BE2C (cell line): ENCODE measurements around the gene ZFPM1.
"Not testable (repeated sequence)": the region's sequence is repeated elsewhere in the genome, so short reads cannot be mapped to it uniquely, and the experiment has no call there.

Experiments used
- DNase-seq: peaks from one replicate; pipeline ENCODE4 v3.0.0-alpha.2; 2020
- H3K27me3 ChIP-seq: fragments of 250-450 bp; sonication (Bioruptor Pico); 2 replicates; pipeline ENCODE4 v1.5.1; 2020; ENCODE audit warnings: mild to moderate bottlenecking
- H3K36me3 ChIP-seq: fragments of 250-450 bp; sonication (Bioruptor Pico); 2 replicates; pipeline ENCODE4 v1.5.1; 2020; ENCODE audit warnings: mild to moderate bottlenecking
- H3K4me1 ChIP-seq: fragments of 250-450 bp; sonication (Bioruptor Pico); 2 replicates; pipeline ENCODE4 v1.5.1; 2020
- H3K4me3 ChIP-seq: 2 replicates; pipeline ENCODE4 v1.5.1; 2011; ENCODE audit warnings: low read depth, low read length
- H3K9me3 ChIP-seq: fragments of 250-450 bp; sonication (Bioruptor Pico); 2 replicates; pipeline ENCODE4 v1.5.1; 2020
- TF ChIP-seq, protein P1 (sequence below): IDR thresholded peaks from 2 replicates; pipeline ENCODE4 v1.5.1; 2012; ENCODE audit warnings: mild to moderate bottlenecking, low read depth, low read length

Gene ZFPM1

DNA sequence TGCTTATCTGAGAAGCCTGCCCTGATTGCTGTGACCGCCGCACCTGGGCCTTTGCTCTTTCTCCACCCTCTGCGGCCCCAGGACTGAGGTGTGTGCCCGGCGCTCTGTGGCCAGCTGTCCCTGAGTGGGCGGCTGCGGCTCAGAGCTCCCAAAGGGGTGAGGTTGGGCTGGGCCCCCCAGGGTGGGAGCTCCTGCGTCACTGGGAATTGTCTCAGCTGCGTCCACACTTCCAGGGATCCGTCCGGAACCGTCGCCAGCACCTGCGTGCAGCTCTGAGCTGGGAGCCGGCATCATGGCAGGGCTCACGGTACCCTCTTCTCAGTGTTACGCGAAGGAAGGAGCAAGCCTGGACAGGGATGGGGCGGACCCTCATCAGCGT is 46.0 kb upstream of the ZFPM1 start:
- Histone ChIP-seq H3K27me3 (no peaks in the 10 kb centered on the region), H3K36me3 (no peaks in the 10 kb centered on the region), H3K4me1 (no peaks in the 10 kb centered on the region; the same call in 1 of the 2 replicates), H3K4me3 (no peak overlapping the region), H3K9me3 (no peaks in the 10 kb centered on the region)
- TF ChIP-seq, protein P1, sequence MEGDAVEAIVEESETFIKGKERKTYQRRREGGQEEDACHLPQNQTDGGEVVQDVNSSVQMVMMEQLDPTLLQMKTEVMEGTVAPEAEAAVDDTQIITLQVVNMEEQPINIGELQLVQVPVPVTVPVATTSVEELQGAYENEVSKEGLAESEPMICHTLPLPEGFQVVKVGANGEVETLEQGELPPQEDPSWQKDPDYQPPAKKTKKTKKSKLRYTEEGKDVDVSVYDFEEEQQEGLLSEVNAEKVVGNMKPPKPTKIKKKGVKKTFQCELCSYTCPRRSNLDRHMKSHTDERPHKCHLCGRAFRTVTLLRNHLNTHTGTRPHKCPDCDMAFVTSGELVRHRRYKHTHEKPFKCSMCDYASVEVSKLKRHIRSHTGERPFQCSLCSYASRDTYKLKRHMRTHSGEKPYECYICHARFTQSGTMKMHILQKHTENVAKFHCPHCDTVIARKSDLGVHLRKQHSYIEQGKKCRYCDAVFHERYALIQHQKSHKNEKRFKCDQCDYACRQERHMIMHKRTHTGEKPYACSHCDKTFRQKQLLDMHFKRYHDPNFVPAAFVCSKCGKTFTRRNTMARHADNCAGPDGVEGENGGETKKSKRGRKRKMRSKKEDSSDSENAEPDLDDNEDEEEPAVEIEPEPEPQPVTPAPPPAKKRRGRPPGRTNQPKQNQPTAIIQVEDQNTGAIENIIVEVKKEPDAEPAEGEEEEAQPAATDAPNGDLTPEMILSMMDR: no peak
- DNase-seq: no peak

DNA sequence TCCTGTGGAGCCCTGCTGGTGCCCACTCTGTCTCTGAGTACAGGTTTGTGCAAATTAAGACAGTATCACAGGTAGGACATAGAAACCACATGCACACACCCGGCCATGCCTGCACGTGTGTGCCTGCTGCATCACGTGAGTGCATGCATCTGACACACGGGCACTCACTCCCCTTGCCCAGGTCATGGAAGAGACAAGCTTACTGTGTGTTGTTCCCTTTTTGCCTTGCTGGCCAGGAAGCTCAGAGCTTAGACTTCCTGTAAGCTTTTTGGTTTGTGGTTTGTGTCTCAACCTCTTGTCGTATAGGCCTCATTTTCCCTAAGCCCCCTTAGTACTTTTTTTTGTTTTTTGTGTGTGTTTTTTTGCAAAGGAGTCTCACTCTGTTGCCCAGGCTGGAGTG is 45.3 kb upstream of the ZFPM1 start:
- no peaks in the 10 kb centered on the region for H3K27me3 ChIP-seq
- no peaks in the 10 kb centered on the region for H3K36me3 ChIP-seq
- no peak for DNase-seq

DNA sequence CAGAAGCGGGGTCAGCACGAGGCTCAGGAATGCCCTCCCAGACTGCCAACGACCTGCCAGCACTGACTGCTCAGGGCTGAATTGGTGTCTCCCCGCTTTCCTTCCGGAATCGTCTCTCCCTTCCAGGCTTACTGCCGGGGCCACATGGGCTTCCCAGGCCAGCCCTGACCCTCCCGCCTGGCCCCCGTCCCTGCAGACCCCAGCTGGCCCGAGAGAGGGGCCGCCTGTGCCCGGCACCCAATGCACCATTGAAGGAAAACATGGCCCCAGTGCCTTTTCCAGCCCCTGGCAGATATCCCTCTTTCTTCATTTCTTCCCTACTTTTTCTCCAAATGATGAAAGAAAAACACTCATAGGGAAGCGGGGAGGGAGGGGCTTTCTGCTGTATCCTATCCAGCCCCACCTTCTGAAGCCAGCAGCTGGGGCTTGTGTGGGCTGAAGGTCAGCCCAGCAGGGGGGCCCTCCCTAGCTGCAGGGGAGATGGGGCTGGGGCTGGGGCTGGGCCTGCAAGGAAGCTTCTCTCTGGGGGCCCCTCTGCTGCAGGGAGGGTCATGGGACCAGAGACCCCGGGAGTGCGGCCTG is 44.4 kb upstream of the ZFPM1 start:
- Histone ChIP-seq H3K4me1 (no peaks in the 10 kb centered on the region; the same call in 1 of the 2 replicates), H3K27me3 (no peaks in the 10 kb centered on the region), H3K4me3 (no peak overlapping the region), H3K9me3 (no peaks in the 10 kb centered on the region), H3K36me3 (no peaks in the 10 kb centered on the region)
- DNase-seq: no peak
- TF ChIP-seq, protein P1: no peak

More for the DNA sequence above, 45.3 kb upstream of the ZFPM1 start:
- no peak overlapping the region for H3K4me3 ChIP-seq
- TF ChIP-seq, protein P1: no peak
- H3K9me3 ChIP-seq: no peaks in the 10 kb centered on the region
- no peaks in the 10 kb centered on the region; the same call in 1 of the 2 replicates for H3K4me1 ChIP-seq

DNA sequence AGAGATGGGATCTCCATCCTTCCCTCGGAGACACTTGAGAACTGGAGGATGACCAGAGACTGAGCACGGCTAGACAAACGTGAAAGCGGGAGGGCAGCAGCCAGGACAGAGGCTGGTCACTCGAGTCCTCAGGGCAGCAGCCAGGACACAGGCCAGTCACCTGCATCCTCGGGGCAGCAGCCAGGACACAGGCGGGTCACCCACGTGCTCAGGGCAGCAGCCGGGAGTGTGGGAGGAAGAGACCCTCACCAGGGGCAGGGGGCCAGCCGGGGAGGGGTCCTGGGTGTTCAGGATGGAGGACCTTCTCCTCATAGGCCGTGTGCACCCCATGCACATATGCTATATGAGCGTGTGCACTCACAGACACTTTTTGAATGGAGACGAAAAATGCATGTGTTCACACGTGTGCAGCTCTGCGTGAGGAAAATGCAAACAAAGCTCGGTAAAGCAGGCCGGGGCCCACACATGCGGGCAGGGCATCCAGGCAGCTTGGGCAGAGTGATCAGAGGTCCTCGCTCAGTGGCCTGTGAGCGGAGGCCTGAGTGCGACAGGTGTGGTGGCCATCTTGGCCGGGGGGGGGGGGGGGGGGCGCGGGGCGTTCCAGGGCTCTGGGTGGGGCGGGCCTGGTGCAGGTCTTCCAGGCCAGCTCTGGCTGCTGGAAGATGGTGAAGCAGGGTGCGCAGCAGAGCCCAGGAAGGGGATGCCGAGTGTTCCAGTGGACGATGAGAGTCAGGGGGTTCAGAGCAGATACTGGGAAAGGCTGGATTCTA is 43.6 kb upstream of the ZFPM1 start:
- Histone ChIP-seq H3K4me3 (no peak overlapping the region), H3K36me3 (no peaks in the 10 kb centered on the region), H3K9me3 (no peaks in the 10 kb centered on the region), H3K4me1 (no peaks in the 10 kb centered on the region; the same call in 1 of the 2 replicates), H3K27me3 (no peaks in the 10 kb centered on the region)
- TF ChIP-seq, protein P1: no peak
- no peak for DNase-seq

DNA sequence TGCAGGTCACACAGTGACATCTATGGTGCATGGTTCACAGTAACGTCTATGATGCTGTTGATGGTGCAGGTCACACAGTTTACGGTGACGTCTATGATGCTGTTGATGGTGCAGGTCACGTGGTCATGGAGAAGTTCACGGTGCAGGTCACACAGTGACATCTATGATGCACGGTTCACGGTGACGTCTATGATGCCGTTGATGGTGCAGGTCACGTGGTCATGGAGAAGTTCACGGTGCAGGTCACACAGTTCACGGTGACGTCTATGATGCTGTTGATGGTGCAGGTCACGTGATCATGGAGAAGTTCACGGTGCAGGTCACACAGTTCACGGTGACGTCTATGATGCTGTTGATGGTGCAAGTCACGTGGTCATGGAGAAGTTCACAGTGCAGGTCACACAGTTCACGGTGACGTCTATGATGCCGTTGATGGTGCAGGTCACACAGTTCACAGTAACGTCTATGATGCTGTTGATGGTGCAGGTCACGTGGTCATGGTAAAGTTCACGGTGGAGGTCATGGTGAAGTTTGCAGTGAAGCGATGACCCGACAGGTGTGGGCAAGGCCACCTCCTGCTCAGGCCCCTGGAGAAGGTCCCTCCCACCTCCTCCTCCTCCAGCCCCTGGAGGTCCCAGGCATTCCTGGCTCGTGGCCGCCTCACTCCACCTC is 42.6 kb upstream of the ZFPM1 start:
- H3K4me3 ChIP-seq, DNase-seq, H3K9me3 ChIP-seq, H3K4me1 ChIP-seq, H3K27me3 ChIP-seq, H3K36me3 ChIP-seq: not testable (repeated sequence)

DNA sequence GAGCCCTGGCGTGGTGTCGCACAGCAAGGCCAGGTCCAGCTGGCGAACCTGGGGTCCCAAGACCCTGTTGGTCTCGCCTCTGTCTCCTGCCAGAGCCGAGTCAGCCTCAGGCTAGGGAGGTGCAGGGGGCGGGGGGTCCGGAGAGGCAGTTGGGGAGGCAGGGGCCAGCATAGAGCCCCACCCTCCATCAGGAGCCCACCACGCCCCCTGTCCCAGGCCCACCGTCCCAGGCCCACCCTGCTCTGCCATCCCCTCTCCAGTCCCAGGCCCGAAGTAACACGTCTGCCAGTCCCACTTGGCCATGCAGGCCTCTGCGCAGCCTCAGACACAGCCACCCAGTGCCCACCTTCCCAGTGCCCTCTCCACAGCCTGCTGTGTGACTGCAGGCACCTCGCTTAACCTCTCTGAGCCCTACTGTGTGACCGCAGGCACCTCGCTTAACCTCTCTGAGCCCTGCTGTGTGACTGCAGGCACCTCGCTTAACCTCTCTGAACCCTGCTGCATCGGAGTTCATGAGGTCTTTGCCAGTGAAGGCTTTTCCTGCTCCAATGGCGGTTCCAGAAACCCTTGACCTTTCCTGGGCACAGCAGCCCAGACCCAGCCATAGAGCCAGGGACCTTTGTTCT is 41.0 kb upstream of the ZFPM1 start:
- H3K4me3 ChIP-seq: no peak overlapping the region
- DNase-seq: no peak
- H3K4me1 ChIP-seq: no peaks in the 10 kb centered on the region
- no peaks in the 10 kb centered on the region for H3K9me3 ChIP-seq
- TF ChIP-seq, protein P1: no peak
- H3K36me3 ChIP-seq: no peaks in the 10 kb centered on the region
- H3K27me3 ChIP-seq: no peaks in the 10 kb centered on the region
